IPS-NIHi7 (cell line): Measurements from ENCODE around the gene ANGEL2.
A peak's percentile ranks its signal among the peaks of the same experiment; 100 is the strongest.

Experiments
- DNase-seq: peaks from one replicate; pipeline ENCODE4 v3.0.0; 2012; ENCODE audit warnings: mixed read lengths; ENCODE audit errors: extremely low spot score

Gene ANGEL2

GRCh38 chr1:212951126-212951946 is 64.3 kb downstream of the ANGEL2 start:
- no peak for DNase-seq

- DNase-seq = peak; percentile 99
These were observed 65.2 kb downstream of the ANGEL2 start, which contains the start of gene VASH2 for GRCh38 chr1:212950243-212951125. VASH2 (plus strand) TSS chr1:212950541; CDS start chr1:212951543, 1,002 bp downstream.

- DNase-seq = no peak
These were observed 65.9 kb downstream of the ANGEL2 start for GRCh38 chr1:212949771-212950170.

DNA sequence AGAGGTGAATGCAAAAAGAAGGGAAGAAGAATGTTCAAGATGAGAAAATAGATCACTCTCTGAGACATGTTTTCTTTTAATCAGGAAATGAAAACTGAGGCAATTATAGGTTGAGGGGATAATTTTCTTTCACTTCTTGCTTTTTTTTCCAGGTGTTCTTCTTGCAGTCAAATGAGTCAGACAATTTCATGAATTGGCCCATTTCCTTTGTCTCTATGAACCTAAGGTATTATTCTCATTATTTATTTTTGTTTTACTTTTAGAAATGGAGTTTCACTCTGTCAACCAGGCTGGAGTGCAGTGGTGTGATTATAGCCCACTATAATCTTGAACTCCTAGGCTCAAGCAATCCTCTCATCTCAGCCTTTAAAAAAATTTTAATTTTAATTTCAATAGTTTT is 68.8 kb downstream of the ANGEL2 start:
- no peak for DNase-seq

GRCh38 chr1:212945463-212946160 is 70.1 kb downstream of the ANGEL2 start:
- no peak for DNase-seq

DNA sequence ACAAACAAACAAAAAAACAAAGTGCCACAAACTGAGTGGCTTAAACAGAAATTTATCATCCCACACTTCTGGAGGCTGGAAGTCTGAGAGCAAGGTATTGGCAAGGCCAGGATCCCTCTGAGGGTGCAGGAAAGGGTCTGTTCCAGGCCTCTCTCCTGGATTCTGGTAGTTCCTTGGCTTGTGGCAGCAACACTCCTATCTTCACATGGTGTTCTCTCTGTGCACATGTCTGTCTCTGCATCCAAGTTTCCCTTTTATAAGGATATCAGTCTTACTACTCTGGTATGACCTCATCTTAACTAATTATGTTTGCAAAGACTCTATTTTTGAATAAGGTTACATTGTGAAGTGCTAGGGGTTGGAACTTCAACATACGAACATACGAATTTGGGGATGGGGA is 70.6 kb downstream of the ANGEL2 start:
- no peak for DNase-seq

- no peak for DNase-seq
These were observed 71.3 kb downstream of the ANGEL2 start for GRCh38 chr1:212944229-212944901.

GRCh38 chr1:212943393-212943710 is 72.3 kb downstream of the ANGEL2 start:
- no peak for DNase-seq

- no peak for DNase-seq
These were observed 72.8 kb downstream of the ANGEL2 start for GRCh38 chr1:212942679-212943392.
